HEK293T (cell line): ENCODE data around the gene ARSA.

Experiments
- CTCF ChIA-PET: fragments of 350-600 bp; formaldehyde crosslinking; extraction: SDS; loops from one replicate; lab custom pipeline; 2021; ENCODE audit warnings: antibody characterized with exemption, inconsistent platforms; lab: Yijun Ruan, JAX
- POLR2A ChIA-PET: fragments of 350-600 bp; formaldehyde crosslinking; extraction: SDS; loops from one replicate; lab custom pipeline; 2020; ENCODE audit warnings: antibody characterized with exemption, inconsistent platforms; lab: Yijun Ruan, JAX
- DNase-seq: peaks from one replicate; pipeline ENCODE4 v3.0.0; 2012; ENCODE audit warnings: mixed read lengths; ENCODE audit errors: extremely low spot score
- ARNT ChIP-seq: fragments of 450-650 bp; IDR thresholded peaks from 2 replicates; pipeline ENCODE4 v1.6.1; 2017; ENCODE audit warnings: mild to moderate bottlenecking
- BHLHE40 ChIP-seq: fragments of 450-650 bp; IDR thresholded peaks from 2 replicates; pipeline ENCODE4 v1.6.1; 2016; ENCODE audit warnings: mild to moderate bottlenecking, moderate library complexity, borderline replicate concordance
- CTBP1 ChIP-seq: fragments of 450-650 bp; IDR thresholded peaks from 2 replicates; pipeline ENCODE4 v1.6.1; 2016; ENCODE audit warnings: borderline replicate concordance
- ELF4 ChIP-seq: fragments of 450-650 bp; IDR thresholded peaks from 2 replicates; pipeline ENCODE4 v1.6.1; 2017; ENCODE audit warnings: antibody characterized with exemption
- FOXA1 ChIP-seq: fragments of 450-650 bp; IDR thresholded peaks from 2 replicates; pipeline ENCODE4 v1.6.1; 2016; ENCODE audit warnings: mild to moderate bottlenecking
- FOXK2 ChIP-seq: fragments of 450-650 bp; IDR thresholded peaks from 2 replicates; pipeline ENCODE4 v1.6.1; 2016; ENCODE audit warnings: mild to moderate bottlenecking
- FOXM1 ChIP-seq: fragments of 450-650 bp; IDR thresholded peaks from 2 replicates; pipeline ENCODE4 v1.6.1; 2017; ENCODE audit warnings: mild to moderate bottlenecking, borderline replicate concordance
- HDGF ChIP-seq: fragments of 450-650 bp; IDR thresholded peaks from 2 replicates; pipeline ENCODE4 v1.6.1; 2017; ENCODE audit warnings: antibody characterized with exemption, borderline replicate concordance
- L3MBTL2 ChIP-seq: fragments of 450-650 bp; conservative IDR thresholded peaks from 2 replicates; pipeline ENCODE4 v1.6.1; 2016; ENCODE audit warnings: mild to moderate bottlenecking
- LEF1 ChIP-seq: fragments of 450-650 bp; IDR thresholded peaks from 2 replicates; pipeline ENCODE4 v1.6.1; 2017; ENCODE audit warnings: mild to moderate bottlenecking, borderline replicate concordance
- NFRKB ChIP-seq: fragments of 450-650 bp; IDR thresholded peaks from 2 replicates; pipeline ENCODE4 v1.6.1; 2016; ENCODE audit warnings: mild to moderate bottlenecking, moderate library complexity
- SP1 ChIP-seq: fragments of 450-650 bp; IDR thresholded peaks from 2 replicates; pipeline ENCODE4 v1.6.1; 2017
- SUZ12 ChIP-seq: fragments of 450-650 bp; IDR thresholded peaks from 2 replicates; pipeline ENCODE4 v1.6.1; 2016; ENCODE audit warnings: mild to moderate bottlenecking
- TARDBP ChIP-seq: fragments of 450-650 bp; IDR thresholded peaks from 2 replicates; pipeline ENCODE4 v1.6.1; 2016
- ZNF384 ChIP-seq: fragments of 450-650 bp; IDR thresholded peaks from 2 replicates; pipeline ENCODE4 v1.6.1; 2016
- TF ChIP-seq, protein P1 (sequence below): fragments of 450-650 bp; IDR thresholded peaks from 2 replicates; pipeline ENCODE4 v1.6.1; 2016

ARSA gene

GRCh38 chr22:50627642-50628542 lies at the start of gene ARSA:
Gene ARSA, minus strand, starts transcription at chr22:50628152. Its CDS starts 373 bp downstream, at chr22:50627779.
- DNase-seq: peak; percentile 92
- TF ChIP-seq BHLHE40 (no peak), L3MBTL2 (peak; percentile 70)
- CTCF ChIA-PET: interaction anchor here (0.7 kb wide), 1 partner anchor 92 kb away, joined by 5 read pairs; no protein-coding TSS in a partner anchor
- POLR2A ChIA-PET: interaction anchor here (0.5 to 1.3 kb wide), 6 partner anchors 9 to 119 kb away, joined by 3 to 8 read pairs (median 4); partner anchors contain the start of genes CHKB and SCO2

DNA sequence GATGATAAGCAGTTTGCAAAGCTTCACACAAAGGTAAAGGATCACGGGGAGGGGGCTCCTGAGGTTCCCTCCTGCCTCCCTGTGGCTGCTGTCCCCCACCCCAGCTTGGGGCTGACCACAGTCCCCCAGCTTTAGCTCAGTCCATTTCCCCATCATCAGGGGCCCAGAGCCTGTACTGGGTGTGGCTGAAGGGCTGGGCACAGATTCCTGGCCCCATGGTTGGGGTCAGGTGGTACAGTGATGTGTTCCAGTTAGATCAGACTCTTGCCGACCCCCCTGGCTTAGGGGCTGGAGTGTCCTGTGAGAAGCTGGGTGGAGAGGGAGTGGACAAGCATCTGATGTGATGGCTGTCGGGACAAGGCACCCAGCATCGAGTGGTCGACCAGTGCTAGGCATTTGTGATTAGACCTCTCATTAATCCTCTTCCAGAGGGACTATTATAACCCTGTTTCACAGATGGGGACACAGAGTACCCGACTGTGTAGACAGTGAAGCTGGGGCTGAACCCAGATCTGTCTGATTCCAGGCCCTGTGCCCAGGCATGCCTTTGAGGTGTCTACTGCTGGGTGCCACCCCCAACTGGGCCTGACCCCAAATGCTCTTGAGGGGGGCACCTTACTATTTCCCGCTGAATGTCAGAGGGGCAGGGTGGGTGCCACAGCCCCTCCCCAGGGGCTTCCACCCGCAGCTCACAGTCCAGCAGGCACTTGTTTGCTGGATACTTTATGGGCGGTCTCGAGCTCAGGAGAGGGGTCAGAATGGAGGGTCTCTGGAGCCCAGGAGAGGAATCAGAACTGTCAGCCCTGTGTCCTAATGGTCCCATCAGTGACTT lies 48.9 kb upstream of the ARSA start:
- POLR2A ChIA-PET: interaction anchor here (0.9 kb wide), 1 partner anchor 102 kb away, joined by 3 read pairs; no protein-coding TSS in a partner anchor
- DNase-seq: no peak
- CTCF ChIA-PET: interaction anchor here (0.6 to 0.7 kb wide), 2 partner anchors 32 to 50 kb away, joined by 3 to 4 read pairs; no protein-coding TSS in a partner anchor
- TF ChIP-seq SP1 (no peak), BHLHE40 (no peak), ARNT (no peak), FOXA1 (no peak), TARDBP (no peak), ELF4 (no peak), NFRKB (no peak), ZNF384 (no peak)

GRCh38 chr22:50676180-50676636 lies 48.3 kb upstream of the ARSA start:
- ChIA-PET CTCF (interaction anchor here (0.6 to 0.7 kb wide), 2 partner anchors 32 to 50 kb away, joined by 3 to 4 read pairs; no protein-coding TSS in a partner anchor), POLR2A (interaction anchor here (0.9 kb wide), 1 partner anchor 101 kb away, joined by 3 read pairs; no protein-coding TSS in a partner anchor)
- DNase-seq: no peak

GRCh38 chr22:50675553-50676179 lies 47.7 kb upstream of the ARSA start:
- POLR2A ChIA-PET: no interaction called here
- no peak for DNase-seq
- TF ChIP-seq, protein P1, sequence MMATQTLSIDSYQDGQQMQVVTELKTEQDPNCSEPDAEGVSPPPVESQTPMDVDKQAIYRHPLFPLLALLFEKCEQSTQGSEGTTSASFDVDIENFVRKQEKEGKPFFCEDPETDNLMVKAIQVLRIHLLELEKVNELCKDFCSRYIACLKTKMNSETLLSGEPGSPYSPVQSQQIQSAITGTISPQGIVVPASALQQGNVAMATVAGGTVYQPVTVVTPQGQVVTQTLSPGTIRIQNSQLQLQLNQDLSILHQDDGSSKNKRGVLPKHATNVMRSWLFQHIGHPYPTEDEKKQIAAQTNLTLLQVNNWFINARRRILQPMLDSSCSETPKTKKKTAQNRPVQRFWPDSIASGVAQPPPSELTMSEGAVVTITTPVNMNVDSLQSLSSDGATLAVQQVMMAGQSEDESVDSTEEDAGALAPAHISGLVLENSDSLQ: no peak
- no peak for TF ChIP-seq LEF1
- no peak for TF ChIP-seq ARNT
- no peak for TF ChIP-seq FOXA1
- TF ChIP-seq L3MBTL2: no peak
- no peak for TF ChIP-seq ZNF384
- no peak for TF ChIP-seq CTBP1
- no peak for TF ChIP-seq HDGF
- TF ChIP-seq TARDBP: no peak
- no peak for TF ChIP-seq NFRKB
- no peak for TF ChIP-seq ELF4
- CTCF ChIA-PET: no interaction called here

More at GRCh38 chr22:50676180-50676636, 48.3 kb upstream of the ARSA start:
- TF ChIP-seq L3MBTL2 (no peak), ELF4 (no peak), BHLHE40 (no peak), HDGF (no peak), LEF1 (no peak), FOXM1 (no peak), SP1 (no peak), CTBP1 (no peak), ARNT (no peak), TARDBP (no peak)

- CTCF ChIA-PET: no interaction called here
- TF ChIP-seq L3MBTL2: peak; percentile 63
- TF ChIP-seq ZNF384: no peak
- no peak for TF ChIP-seq ELF4
- TF ChIP-seq CTBP1: no peak
- no peak for TF ChIP-seq BHLHE40
- no peak for TF ChIP-seq LEF1
- DNase-seq: peak; percentile 84
- POLR2A ChIA-PET: no interaction called here
These were observed 46.9 kb upstream of the ARSA start for GRCh38 chr22:50674606-50675552.

DNA sequence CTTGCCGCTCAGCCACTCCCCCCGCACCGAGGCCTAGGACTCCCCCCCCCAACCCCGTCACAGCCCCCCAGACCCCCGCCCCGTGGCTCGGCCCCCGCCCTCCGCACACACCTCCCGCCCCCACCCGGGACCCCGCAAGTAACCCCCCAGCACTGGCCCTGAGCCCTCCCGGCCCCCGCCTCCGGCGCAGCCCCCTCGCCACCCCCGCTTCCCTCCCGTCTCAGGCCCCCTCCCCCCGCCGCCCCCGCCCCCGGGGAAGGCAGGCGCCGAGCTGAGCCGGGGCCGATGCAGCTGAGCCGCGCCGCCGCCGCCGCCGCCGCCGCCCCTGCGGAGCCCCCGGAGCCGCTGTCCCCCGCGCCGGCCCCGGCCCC lies 46.2 kb upstream of the ARSA start:
- CTCF ChIA-PET: no interaction called here
- TF ChIP-seq FOXK2 (no peak), ARNT (no peak), SUZ12 (no peak), TARDBP (no peak), NFRKB (no peak), ELF4 (no peak), LEF1 (no peak), FOXA1 (no peak), CTBP1 (no peak), HDGF (no peak), BHLHE40 (no peak), ZNF384 (no peak)
- TF ChIP-seq, protein P1: no peak
- POLR2A ChIA-PET: no interaction called here
- DNase-seq: peak; percentile 58
